ENCODE results near the gene PHF23.

GRCh38 chr17:7248796-7249195, 9.5 kb upstream of the PHF23 start:
- TF ChIP-seq, protein P1, sequence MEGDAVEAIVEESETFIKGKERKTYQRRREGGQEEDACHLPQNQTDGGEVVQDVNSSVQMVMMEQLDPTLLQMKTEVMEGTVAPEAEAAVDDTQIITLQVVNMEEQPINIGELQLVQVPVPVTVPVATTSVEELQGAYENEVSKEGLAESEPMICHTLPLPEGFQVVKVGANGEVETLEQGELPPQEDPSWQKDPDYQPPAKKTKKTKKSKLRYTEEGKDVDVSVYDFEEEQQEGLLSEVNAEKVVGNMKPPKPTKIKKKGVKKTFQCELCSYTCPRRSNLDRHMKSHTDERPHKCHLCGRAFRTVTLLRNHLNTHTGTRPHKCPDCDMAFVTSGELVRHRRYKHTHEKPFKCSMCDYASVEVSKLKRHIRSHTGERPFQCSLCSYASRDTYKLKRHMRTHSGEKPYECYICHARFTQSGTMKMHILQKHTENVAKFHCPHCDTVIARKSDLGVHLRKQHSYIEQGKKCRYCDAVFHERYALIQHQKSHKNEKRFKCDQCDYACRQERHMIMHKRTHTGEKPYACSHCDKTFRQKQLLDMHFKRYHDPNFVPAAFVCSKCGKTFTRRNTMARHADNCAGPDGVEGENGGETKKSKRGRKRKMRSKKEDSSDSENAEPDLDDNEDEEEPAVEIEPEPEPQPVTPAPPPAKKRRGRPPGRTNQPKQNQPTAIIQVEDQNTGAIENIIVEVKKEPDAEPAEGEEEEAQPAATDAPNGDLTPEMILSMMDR (conservative IDR thresholded peaks at IDR 0.05; ENCODE audit: low read length), result no peak
- TF ChIP-seq EZH2phosphoT487 (IDR thresholded peaks at IDR 0.05; ENCODE audit: borderline replicate concordance), result no peak
